H9 (cell line): ENCODE results near the gene MBTD1. TPM values are rescaled to one million over a fixed set of nuclear protein-coding genes. Genes with fewer than 3 reads are reported as not detected.

Source experiments
- DNase-seq: peaks from one replicate; pipeline ENCODE4 v3.0.0-alpha.2; 2017
- H2AFZ ChIP-seq: one replicate; pipeline ENCODE4 v1.6.1; 2013; ENCODE audit warnings: mild to moderate bottlenecking, low read length, control low read depth, moderate library complexity
- H2AK5ac ChIP-seq: 2 replicates; pipeline ENCODE4 v1.6.1; 2013; ENCODE audit warnings: low read length, control low read depth, mixed read lengths; ENCODE audit not compliant: insufficient read length
- H2BK120ac ChIP-seq: one replicate; pipeline ENCODE4 v1.6.1; 2013; ENCODE audit warnings: low read depth, mild to moderate bottlenecking, low read length, control low read depth, inconsistent platforms; ENCODE audit not compliant: poor library complexity, severe bottlenecking
- H2BK12ac ChIP-seq: 2 replicates; pipeline ENCODE4 v1.6.1; 2013; ENCODE audit warnings: low read length, control low read depth, mixed read lengths, low read depth; ENCODE audit not compliant: insufficient read length
- H2BK15ac ChIP-seq: 2 replicates; pipeline ENCODE4 v1.6.1; 2013; ENCODE audit warnings: low read depth, low read length, control low read depth
- H2BK20ac ChIP-seq: one replicate; pipeline ENCODE4 v1.6.1; 2013; ENCODE audit warnings: low read depth, mild to moderate bottlenecking, low read length, control low read depth, inconsistent platforms; ENCODE audit not compliant: poor library complexity, severe bottlenecking
- H2BK5ac ChIP-seq: 2 replicates; pipeline ENCODE4 v1.6.1; 2013; ENCODE audit warnings: low read length, control low read depth, mixed read lengths; ENCODE audit not compliant: insufficient read length
- H3K14ac ChIP-seq: 2 replicates; pipeline ENCODE4 v1.6.1; 2013; ENCODE audit warnings: low read length, control low read depth; ENCODE audit not compliant: insufficient read depth
- H3K18ac ChIP-seq: 2 replicates; pipeline ENCODE4 v1.6.1; 2013; ENCODE audit warnings: low read depth, mild to moderate bottlenecking, mixed read lengths, low read length, control low read depth; ENCODE audit not compliant: insufficient read length
- H3K23ac ChIP-seq: 2 replicates; pipeline ENCODE4 v1.6.1; 2013; ENCODE audit warnings: low read length, control low read depth, mixed read lengths, low read depth; ENCODE audit not compliant: insufficient read length
- H3K23me2 ChIP-seq: 2 replicates; pipeline ENCODE4 v1.6.1; 2013; ENCODE audit warnings: low read depth, mild to moderate bottlenecking, mixed read lengths, low read length, control low read depth; ENCODE audit not compliant: insufficient read length, poor library complexity, severe bottlenecking
- H3K27ac ChIP-seq: 2 replicates; pipeline ENCODE4 v1.5.1; 2013; ENCODE audit warnings: low read length, control low read depth, mixed read lengths, low read depth; ENCODE audit not compliant: insufficient read length
- H3K27me3 ChIP-seq: 2 replicates; pipeline ENCODE4 v1.6.1; 2013; ENCODE audit warnings: low read length, control low read depth, inconsistent platforms; ENCODE audit not compliant: insufficient read depth
- H3K4ac ChIP-seq: 2 replicates; pipeline ENCODE4 v1.6.1; 2013; ENCODE audit warnings: low read depth, mild to moderate bottlenecking, control low read depth, inconsistent platforms, low read length, moderate library complexity
- H3K4me1 ChIP-seq: 2 replicates; pipeline ENCODE4 v1.6.1; 2013; ENCODE audit warnings: low read length, control low read depth, inconsistent platforms; ENCODE audit not compliant: insufficient read depth
- H3K4me2 ChIP-seq: 2 replicates; pipeline ENCODE4 v1.6.1; 2013; ENCODE audit warnings: low read length, control low read depth, mixed read lengths; ENCODE audit not compliant: insufficient read length, insufficient read depth
- H3K56ac ChIP-seq: 2 replicates; pipeline ENCODE4 v1.6.1; 2013; ENCODE audit warnings: low read depth, mild to moderate bottlenecking, mixed read lengths, low read length, control low read depth; ENCODE audit not compliant: insufficient read length
- H3K79me1 ChIP-seq: 2 replicates; pipeline ENCODE4 v1.6.1; 2013; ENCODE audit warnings: low read depth, mild to moderate bottlenecking, moderate library complexity, low read length, control low read depth, inconsistent platforms; ENCODE audit not compliant: insufficient read depth, poor library complexity, severe bottlenecking
- H3K79me2 ChIP-seq: 2 replicates; pipeline ENCODE4 v1.6.1; 2013; ENCODE audit warnings: low read length, control low read depth, inconsistent platforms; ENCODE audit not compliant: insufficient read depth
- H3K9ac ChIP-seq: 2 replicates; pipeline ENCODE4 v1.6.1; 2013; ENCODE audit warnings: low read length, control low read depth, mixed read lengths; ENCODE audit not compliant: insufficient read length; ENCODE audit errors: extremely low read depth
- H3K9me3 ChIP-seq: one replicate; pipeline ENCODE4 v1.6.1; 2013; ENCODE audit warnings: low read depth, low read length, inconsistent platforms; ENCODE audit not compliant: control insufficient read depth
- H3T11ph ChIP-seq: one replicate; pipeline ENCODE4 v1.6.1; 2013; ENCODE audit warnings: mild to moderate bottlenecking, low read length, control low read depth, inconsistent platforms
- H4K20me1 ChIP-seq: one replicate; pipeline ENCODE4 v1.6.1; 2013; ENCODE audit not compliant: control insufficient read depth, insufficient read length, insufficient read depth
- H4K5ac ChIP-seq: 2 replicates; pipeline ENCODE4 v1.6.1; 2013; ENCODE audit warnings: low read depth, mild to moderate bottlenecking, mixed read lengths, low read length, control low read depth; ENCODE audit not compliant: insufficient read length
- H4K8ac ChIP-seq: replicated peaks from 2 replicates; pipeline ENCODE4 v1.6.1; 2013; ENCODE audit warnings: low read length, control low read depth, mixed read lengths, low read depth; ENCODE audit not compliant: insufficient read length
- H4K91ac ChIP-seq: 2 replicates; pipeline ENCODE4 v1.6.1; 2013; ENCODE audit warnings: low read depth, mild to moderate bottlenecking, moderate library complexity, mixed read lengths, low read length, control low read depth; ENCODE audit not compliant: insufficient read length
- H3K27ac Mint-ChIP-seq, 3 experiments: 2 replicates in 2 of 3; 3 replicates in 1 of 3; pipeline ENCODE4 v1.8.0; 2020 to 2021; ENCODE audit warnings: mixed read lengths in 3 of 3, mild to moderate bottlenecking in 1 of 3, moderate library complexity in 1 of 3
- H3K27me3 Mint-ChIP-seq: 2 replicates; pipeline ENCODE4 v1.8.0; 2021; ENCODE audit warnings: low read depth, mild to moderate bottlenecking, moderate library complexity, mixed read lengths
- H3K36me3 Mint-ChIP-seq, 3 experiments: 2 replicates in 2 of 3; 3 replicates in 1 of 3; pipeline ENCODE4 v1.8.0; 2020 to 2021; ENCODE audit warnings: low read depth in 3 of 3, mixed read lengths in 3 of 3; ENCODE audit not compliant: insufficient read depth in 1 of 3
- H3K4me1 Mint-ChIP-seq, 2 experiments: 2 replicates each; pipeline ENCODE4 v1.8.0; 2020; ENCODE audit warnings: mixed read lengths in 2 of 2
- H3K4me3 Mint-ChIP-seq, 2 experiments: 2 replicates in 1 of 2; 3 replicates in 1 of 2; pipeline ENCODE4 v1.8.0; 2020 to 2021; ENCODE audit warnings: mild to moderate bottlenecking in 2 of 2, mixed read lengths in 2 of 2, moderate library complexity in 1 of 2
- H3K9me3 Mint-ChIP-seq, 2 experiments: 2 replicates in 1 of 2; 3 replicates in 1 of 2; pipeline ENCODE4 v1.8.0; 2020; ENCODE audit warnings: mild to moderate bottlenecking in 2 of 2, mixed read lengths in 2 of 2, moderate library complexity in 1 of 2
- WGBS: extraction: QIAGEN DNeasy Blood & Tissue Kit; methylation state at CpG from one replicate; pipeline ENCODE4 v1.1.7; 2013; ENCODE audit warnings: missing lambda C conversion rate, low lambda C conversion rate, mixed read lengths; ENCODE audit not compliant: insufficient read length; ENCODE audit errors: extremely low coverage; 5-methylcytosine and 5-hydroxymethylcytosine counted together
- total RNA-seq: library from RNA; stranded (reverse); gene quantifications from 2 replicates; pipeline ENCODE4 v1.2.1, GENCODE V29; 2021
- TF ChIP-seq, protein P1 (sequence below): fragments of 200-600 bp; sonication (generic); conservative IDR thresholded peaks from 3 replicates; pipeline ENCODE4 v1.8.0; 2021; ENCODE audit warnings: antibody characterized with exemption, mild to moderate bottlenecking

The MBTD1 gene
- total RNA-seq, 1 experiment from 2014 or later, result 49.6 TPM

DNA sequence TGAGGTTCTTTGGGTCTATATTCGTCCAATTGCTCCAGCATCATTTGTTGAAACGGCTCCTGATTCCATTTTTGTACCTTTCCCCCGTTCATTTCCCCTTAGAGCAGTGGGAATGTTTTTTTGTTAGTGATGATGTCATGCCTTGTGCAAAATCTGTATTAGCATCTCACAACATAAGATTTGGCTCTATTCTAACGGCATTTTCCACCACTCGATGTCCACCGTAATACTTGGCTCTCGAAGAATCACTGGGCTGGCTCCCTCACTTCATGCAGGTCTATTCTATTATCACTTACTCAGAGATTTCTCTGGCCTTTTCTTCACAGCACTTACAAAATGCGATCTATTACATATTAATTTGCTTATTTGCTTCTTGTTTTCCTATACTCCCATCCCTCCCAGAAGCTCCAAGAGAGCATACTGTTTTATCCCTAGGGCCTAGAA is 107.1 kb downstream of the MBTD1 start:
- H3K4me1 ChIP-seq, result no peaks in the 10 kb centered on the region
- H3K27me3 Mint-ChIP-seq, result no peaks in the 10 kb centered on the region
- H3K4ac ChIP-seq, result no peak overlapping the region
- H2BK5ac ChIP-seq, result no peak overlapping the region
- H3T11ph ChIP-seq, result no peak overlapping the region
- H3K4me3 Mint-ChIP-seq, result no peak overlapping the region
- H4K91ac ChIP-seq, result no peak overlapping the region
- H4K5ac ChIP-seq, result no peak overlapping the region
- no peaks in the 10 kb centered on the region for H3K27me3 ChIP-seq
- no peaks in the 10 kb centered on the region for H3K79me1 ChIP-seq
- H3K4me2 ChIP-seq, result peak overlapping the region; percentile 72
- no peak overlapping the region for H4K8ac ChIP-seq
- H3K18ac ChIP-seq, result no peak overlapping the region
- H3K4me1 Mint-ChIP-seq, result no peaks in the 10 kb centered on the region; a peak in 1 of 4 replicates
- H3K9ac ChIP-seq, result peak overlapping the region; percentile 20
- H3K9me3 ChIP-seq, result no peaks in the 10 kb centered on the region
- no peaks in the 10 kb centered on the region for H3K9me3 Mint-ChIP-seq
- no peak overlapping the region for H2BK120ac ChIP-seq
- H3K23ac ChIP-seq, result no peak overlapping the region
- no peak overlapping the region for H2BK15ac ChIP-seq
- no peaks in the 10 kb centered on the region for H4K20me1 ChIP-seq
- no peak overlapping the region for H2AK5ac ChIP-seq
- peak overlapping the region; percentile 90 for H2AFZ ChIP-seq
- H2BK12ac ChIP-seq, result no peak overlapping the region
- no peak overlapping the region for H3K27ac Mint-ChIP-seq
- TF ChIP-seq, protein P1, sequence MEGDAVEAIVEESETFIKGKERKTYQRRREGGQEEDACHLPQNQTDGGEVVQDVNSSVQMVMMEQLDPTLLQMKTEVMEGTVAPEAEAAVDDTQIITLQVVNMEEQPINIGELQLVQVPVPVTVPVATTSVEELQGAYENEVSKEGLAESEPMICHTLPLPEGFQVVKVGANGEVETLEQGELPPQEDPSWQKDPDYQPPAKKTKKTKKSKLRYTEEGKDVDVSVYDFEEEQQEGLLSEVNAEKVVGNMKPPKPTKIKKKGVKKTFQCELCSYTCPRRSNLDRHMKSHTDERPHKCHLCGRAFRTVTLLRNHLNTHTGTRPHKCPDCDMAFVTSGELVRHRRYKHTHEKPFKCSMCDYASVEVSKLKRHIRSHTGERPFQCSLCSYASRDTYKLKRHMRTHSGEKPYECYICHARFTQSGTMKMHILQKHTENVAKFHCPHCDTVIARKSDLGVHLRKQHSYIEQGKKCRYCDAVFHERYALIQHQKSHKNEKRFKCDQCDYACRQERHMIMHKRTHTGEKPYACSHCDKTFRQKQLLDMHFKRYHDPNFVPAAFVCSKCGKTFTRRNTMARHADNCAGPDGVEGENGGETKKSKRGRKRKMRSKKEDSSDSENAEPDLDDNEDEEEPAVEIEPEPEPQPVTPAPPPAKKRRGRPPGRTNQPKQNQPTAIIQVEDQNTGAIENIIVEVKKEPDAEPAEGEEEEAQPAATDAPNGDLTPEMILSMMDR, result no peak
- peaks cover 5 to 26% (median 20%) of the 10 kb centered on the region in 3 experiments; a peak in 6 of 7 replicates for H3K36me3 Mint-ChIP-seq
- DNase-seq, result no peak
- no peak overlapping the region for H2BK20ac ChIP-seq
- H3K79me2 ChIP-seq, result peaks cover 19% of the 10 kb centered on the region
- no peak overlapping the region for H3K14ac ChIP-seq
- no peak overlapping the region for H3K56ac ChIP-seq
- WGBS, result no CpG with 5 or more reads among the region's 8 CpGs
- peaks cover 4% of the 10 kb centered on the region for H3K23me2 ChIP-seq
- H3K27ac ChIP-seq, result no peak overlapping the region
